HL-60 (cell line): ENCODE results near the gene MT1H.

ENCODE experiments used
- DNase-seq, 2 experiments: peaks; one replicate each; pipeline ENCODE4 v3.0.0-alpha.2; 2010 to 2020; ENCODE audit warnings: low read depth in 1 of 2, low spot score in 1 of 2
- H3K27ac ChIP-seq: fragments of 250-450 bp; sonication (Bioruptor Pico); replicated peaks from 2 replicates; pipeline ENCODE4 v1.5.1; 2020; ENCODE audit warnings: mild to moderate bottlenecking, moderate library complexity
- H3K27me3 ChIP-seq: fragments of 250-450 bp; sonication (Bioruptor Pico); 2 replicates; pipeline ENCODE4 v1.5.1; 2021; ENCODE audit warnings: mild to moderate bottlenecking, moderate library complexity; ENCODE audit not compliant: insufficient read depth, poor library complexity, severe bottlenecking
- H3K4me3 ChIP-seq: replicated peaks from 2 replicates; pipeline ENCODE4 v1.5.1; 2011; ENCODE audit warnings: mild to moderate bottlenecking, control low read depth, low read length; ENCODE audit not compliant: insufficient read depth
- GABPA ChIP-seq: IDR thresholded peaks from 2 replicates; pipeline ENCODE4 v1.6.1; 2012; ENCODE audit warnings: low read depth
- POLR2AphosphoS5 ChIP-seq: IDR thresholded peaks from 2 replicates; pipeline ENCODE4 v1.6.1; 2012; ENCODE audit warnings: low read depth
- SPI1 ChIP-seq: IDR thresholded peaks from 2 replicates; pipeline ENCODE4 v1.6.1; 2012; ENCODE audit warnings: low read depth, mild to moderate bottlenecking, borderline replicate concordance
- TF ChIP-seq, protein P1 (sequence below): IDR thresholded peaks from 2 replicates; pipeline ENCODE4 v1.6.1; 2012; ENCODE audit warnings: low read depth; ENCODE audit not compliant: insufficient replicate concordance
- TF ChIP-seq, protein P2 (sequence below): IDR thresholded peaks from one replicate; pipeline ENCODE4 v1.5.1; 2011; ENCODE audit warnings: low read length, control low read depth, inconsistent platforms; ENCODE audit not compliant: insufficient read depth

The MT1H gene

DNA sequence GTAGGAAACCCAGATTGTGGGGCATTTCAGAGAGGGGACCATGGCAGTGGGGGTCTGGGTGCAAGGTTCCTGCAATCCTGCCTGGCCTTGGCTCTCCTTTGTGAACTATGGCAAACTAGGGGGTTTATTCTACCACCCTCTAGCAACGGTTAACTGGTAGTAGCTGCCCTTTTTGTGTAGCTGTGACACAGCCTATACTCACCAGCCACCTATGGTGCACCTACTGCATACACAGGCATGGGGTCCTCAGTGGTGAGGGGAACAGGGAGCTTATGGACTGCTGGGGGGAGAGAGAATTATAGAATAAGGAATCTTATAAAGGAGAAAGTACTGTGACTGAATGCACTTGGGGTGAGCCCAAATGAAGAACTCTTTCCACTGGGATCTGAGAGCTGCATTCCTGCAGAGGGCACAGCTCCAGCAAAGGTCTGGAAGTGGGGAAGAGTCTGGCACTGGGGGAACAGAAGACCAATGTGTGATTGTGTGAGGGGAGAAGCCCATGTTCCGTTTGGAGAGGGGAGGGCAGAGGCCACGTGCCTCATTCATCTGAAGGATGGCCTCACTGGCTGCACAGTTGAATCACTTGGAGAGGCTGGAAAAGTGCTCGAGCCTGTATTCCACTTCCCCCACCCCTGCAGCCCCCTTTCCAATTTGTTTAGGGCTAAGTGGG, 14.8 kb downstream of the MT1H start:
- no peak overlapping the region for H3K27ac ChIP-seq
- H3K4me3 ChIP-seq, result no peak overlapping the region
- no peak for TF ChIP-seq POLR2AphosphoS5
- TF ChIP-seq, protein P1, sequence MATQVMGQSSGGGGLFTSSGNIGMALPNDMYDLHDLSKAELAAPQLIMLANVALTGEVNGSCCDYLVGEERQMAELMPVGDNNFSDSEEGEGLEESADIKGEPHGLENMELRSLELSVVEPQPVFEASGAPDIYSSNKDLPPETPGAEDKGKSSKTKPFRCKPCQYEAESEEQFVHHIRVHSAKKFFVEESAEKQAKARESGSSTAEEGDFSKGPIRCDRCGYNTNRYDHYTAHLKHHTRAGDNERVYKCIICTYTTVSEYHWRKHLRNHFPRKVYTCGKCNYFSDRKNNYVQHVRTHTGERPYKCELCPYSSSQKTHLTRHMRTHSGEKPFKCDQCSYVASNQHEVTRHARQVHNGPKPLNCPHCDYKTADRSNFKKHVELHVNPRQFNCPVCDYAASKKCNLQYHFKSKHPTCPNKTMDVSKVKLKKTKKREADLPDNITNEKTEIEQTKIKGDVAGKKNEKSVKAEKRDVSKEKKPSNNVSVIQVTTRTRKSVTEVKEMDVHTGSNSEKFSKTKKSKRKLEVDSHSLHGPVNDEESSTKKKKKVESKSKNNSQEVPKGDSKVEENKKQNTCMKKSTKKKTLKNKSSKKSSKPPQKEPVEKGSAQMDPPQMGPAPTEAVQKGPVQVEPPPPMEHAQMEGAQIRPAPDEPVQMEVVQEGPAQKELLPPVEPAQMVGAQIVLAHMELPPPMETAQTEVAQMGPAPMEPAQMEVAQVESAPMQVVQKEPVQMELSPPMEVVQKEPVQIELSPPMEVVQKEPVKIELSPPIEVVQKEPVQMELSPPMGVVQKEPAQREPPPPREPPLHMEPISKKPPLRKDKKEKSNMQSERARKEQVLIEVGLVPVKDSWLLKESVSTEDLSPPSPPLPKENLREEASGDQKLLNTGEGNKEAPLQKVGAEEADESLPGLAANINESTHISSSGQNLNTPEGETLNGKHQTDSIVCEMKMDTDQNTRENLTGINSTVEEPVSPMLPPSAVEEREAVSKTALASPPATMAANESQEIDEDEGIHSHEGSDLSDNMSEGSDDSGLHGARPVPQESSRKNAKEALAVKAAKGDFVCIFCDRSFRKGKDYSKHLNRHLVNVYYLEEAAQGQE, result no peak
- no peak for TF ChIP-seq GABPA
- TF ChIP-seq, protein P2, sequence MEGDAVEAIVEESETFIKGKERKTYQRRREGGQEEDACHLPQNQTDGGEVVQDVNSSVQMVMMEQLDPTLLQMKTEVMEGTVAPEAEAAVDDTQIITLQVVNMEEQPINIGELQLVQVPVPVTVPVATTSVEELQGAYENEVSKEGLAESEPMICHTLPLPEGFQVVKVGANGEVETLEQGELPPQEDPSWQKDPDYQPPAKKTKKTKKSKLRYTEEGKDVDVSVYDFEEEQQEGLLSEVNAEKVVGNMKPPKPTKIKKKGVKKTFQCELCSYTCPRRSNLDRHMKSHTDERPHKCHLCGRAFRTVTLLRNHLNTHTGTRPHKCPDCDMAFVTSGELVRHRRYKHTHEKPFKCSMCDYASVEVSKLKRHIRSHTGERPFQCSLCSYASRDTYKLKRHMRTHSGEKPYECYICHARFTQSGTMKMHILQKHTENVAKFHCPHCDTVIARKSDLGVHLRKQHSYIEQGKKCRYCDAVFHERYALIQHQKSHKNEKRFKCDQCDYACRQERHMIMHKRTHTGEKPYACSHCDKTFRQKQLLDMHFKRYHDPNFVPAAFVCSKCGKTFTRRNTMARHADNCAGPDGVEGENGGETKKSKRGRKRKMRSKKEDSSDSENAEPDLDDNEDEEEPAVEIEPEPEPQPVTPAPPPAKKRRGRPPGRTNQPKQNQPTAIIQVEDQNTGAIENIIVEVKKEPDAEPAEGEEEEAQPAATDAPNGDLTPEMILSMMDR, result no peak
- TF ChIP-seq SPI1, result no peak
- H3K27me3 ChIP-seq, result no peaks in the 10 kb centered on the region
- no peak for DNase-seq

DNA sequence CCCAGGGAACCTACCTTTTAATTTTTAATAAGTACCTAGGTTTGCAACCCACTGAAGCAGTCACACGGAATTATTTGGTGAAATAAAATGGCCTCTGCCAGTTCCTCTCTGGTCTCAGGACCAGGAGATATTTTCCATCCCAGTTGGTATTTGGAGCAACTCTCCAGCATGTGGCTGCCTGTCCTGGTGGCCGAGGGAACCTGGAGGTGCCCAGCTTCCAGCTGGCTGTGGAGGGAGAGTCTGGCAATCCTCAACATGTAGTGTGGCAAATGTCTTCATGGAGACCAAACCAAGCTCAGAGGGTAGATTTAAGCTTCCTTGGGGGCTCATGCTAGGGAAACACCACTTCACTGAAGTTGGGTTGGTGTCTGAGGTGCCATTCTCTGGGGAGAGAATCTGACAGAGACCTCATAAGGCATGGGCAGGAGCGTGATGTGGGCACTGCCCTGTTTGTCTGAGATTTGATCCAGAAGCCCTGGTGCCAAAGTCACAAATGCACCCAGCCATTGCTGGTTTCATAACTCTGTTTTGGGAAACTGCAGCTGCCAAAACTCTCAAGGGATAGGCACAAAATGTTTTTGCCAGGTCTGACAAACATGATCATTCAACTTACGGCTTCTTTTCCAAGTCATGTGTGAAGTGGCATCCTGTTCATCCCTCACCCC, 15.4 kb downstream of the MT1H start:
- no peak for DNase-seq
- H3K27me3 ChIP-seq, result no peaks in the 10 kb centered on the region
- no peak overlapping the region for H3K27ac ChIP-seq
- no peak overlapping the region for H3K4me3 ChIP-seq
- TF ChIP-seq POLR2AphosphoS5 (no peak), SPI1 (no peak), GABPA (no peak)
- TF ChIP-seq, protein P2, result no peak
- TF ChIP-seq, protein P1, result no peak

DNA sequence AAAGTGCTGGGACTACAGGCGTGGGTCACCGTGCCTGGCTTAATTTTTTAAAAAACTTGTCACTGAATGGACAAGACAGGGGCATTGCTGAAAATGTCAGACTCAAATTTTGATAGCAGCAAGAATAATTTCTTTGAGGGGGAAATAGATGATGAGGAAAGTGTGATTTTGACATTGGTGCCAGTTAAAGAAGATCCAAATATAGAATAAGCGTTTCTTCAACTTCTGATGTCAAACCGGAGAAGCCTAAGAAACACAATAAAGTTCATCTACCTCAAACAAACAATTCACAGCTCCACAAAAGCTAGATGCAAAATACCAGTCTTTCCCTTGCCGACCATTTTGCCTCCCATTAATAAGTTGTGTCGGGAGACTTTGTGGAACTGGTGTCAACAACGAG, 17.1 kb downstream of the MT1H start:
- no peak for TF ChIP-seq GABPA
- TF ChIP-seq, protein P1, result no peak
- TF ChIP-seq, protein P2, result no peak
- no peak for TF ChIP-seq POLR2AphosphoS5
- no peak for TF ChIP-seq SPI1
- DNase-seq, result no peak
- Histone ChIP-seq H3K27ac (no peak overlapping the region), H3K27me3 (no peaks in the 10 kb centered on the region), H3K4me3 (no peak overlapping the region)
